Keratinocyte (primary cell): ENCODE data around the gene DPH1.

Experiments
- EZH2 ChIP-seq: IDR thresholded peaks from one replicate; pipeline ENCODE4 v1.6.1; 2012; ENCODE audit warnings: inconsistent platforms, mild to moderate bottlenecking, low read length, moderate library complexity
- TF ChIP-seq, protein P1 (sequence below), 3 experiments: IDR thresholded peaks in 1 of 3; conservative IDR thresholded peaks in 1 of 3; optimal IDR thresholded peaks in 1 of 3; 2 replicates in 2 of 3; 3 replicates in 1 of 3; pipeline versions ENCODE3 to v1.5.1; 2011; ENCODE audit warnings: low read length in 3 of 3, mild to moderate bottlenecking in 3 of 3, moderate library complexity in 2 of 3, control low read depth in 1 of 3, inconsistent platforms in 1 of 3; ENCODE audit not compliant: insufficient read depth in 2 of 3; ENCODE audit errors: extremely low read depth in 1 of 3

DNA sequence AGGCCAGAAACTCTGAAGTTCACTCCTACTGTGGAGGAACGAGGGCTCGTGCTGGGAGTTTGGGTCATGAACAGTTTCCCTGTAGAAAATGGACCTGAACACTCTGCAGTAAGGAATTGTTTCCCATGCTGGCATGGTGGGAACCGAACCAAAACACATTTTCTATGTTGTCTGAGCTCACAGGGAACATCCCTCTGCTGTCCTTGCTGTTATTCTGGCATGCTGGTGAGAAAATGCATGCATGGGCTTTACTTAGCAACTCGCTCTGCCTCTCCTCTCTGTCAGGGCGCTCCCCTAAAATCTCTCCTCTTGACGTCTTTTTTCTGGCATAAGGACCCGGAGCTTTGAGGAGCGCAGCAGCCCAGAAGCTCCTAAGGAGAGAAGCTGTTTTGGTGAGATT is 10.2 kb upstream of the DPH1 start:
- TF ChIP-seq, protein P1, sequence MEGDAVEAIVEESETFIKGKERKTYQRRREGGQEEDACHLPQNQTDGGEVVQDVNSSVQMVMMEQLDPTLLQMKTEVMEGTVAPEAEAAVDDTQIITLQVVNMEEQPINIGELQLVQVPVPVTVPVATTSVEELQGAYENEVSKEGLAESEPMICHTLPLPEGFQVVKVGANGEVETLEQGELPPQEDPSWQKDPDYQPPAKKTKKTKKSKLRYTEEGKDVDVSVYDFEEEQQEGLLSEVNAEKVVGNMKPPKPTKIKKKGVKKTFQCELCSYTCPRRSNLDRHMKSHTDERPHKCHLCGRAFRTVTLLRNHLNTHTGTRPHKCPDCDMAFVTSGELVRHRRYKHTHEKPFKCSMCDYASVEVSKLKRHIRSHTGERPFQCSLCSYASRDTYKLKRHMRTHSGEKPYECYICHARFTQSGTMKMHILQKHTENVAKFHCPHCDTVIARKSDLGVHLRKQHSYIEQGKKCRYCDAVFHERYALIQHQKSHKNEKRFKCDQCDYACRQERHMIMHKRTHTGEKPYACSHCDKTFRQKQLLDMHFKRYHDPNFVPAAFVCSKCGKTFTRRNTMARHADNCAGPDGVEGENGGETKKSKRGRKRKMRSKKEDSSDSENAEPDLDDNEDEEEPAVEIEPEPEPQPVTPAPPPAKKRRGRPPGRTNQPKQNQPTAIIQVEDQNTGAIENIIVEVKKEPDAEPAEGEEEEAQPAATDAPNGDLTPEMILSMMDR (optimal IDR thresholded peaks at IDR 0.05 in 1 of 3, IDR thresholded peaks at IDR 0.05 in 1 of 3, conservative IDR thresholded peaks at IDR 0.05 in 1 of 3; ENCODE audit: extremely low read depth in 1 of 3, insufficient read depth in 2 of 3, low read length in 3 of 3) = no peak
- no peak for TF ChIP-seq EZH2
